NCI-H1436 treated with DMSO at 0.1 percent for 48 hours (cell line): ENCODE data around the gene CPVL.

Experiments
- DNase-seq: peaks from one replicate; lab custom pipeline; 2025; lab: John Stamatoyannopoulos, UW

The CPVL gene

GRCh38 chr7:29000717-29001076, 145.6 kb downstream of the CPVL start:
- DNase-seq, result no peak

DNA sequence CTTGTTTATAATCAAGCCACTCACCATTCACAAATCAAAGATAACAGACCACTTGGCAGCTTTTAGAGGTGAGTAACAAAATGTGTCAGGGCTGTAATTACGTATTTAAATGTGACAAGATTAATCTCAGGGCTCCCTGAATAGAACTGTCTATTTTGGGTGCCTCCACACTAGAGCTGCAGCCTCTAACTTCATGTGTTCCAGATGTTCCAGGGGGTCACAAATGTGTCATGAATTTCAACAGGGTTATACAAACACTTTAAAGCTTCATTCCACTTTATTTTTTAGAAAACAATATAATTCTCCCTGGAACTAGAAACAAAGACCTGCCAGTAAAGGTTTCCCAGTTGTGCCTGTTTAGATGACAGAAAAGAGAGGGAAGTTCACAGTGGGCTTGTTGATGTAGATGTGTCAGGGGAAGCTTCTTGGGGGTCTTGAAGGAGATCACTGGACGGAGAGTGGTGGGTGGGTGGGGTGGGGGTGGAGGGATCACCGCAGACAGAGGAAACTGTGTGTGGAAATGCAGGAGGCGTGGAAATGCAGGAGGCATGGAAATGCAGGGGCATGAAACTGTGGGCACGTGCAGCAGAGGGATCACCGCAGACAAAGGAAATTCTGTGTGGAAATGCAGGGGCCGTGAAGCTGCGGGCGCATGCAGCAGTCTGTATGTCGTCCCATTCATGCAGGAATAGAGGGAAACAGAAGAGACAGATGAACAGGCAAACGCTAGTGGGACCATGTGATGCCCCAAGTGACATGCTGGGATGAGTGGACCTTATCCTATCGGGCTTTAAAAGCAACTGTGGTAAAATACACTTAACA, 146.2 kb downstream of the CPVL start:
- no peak for DNase-seq

DNA sequence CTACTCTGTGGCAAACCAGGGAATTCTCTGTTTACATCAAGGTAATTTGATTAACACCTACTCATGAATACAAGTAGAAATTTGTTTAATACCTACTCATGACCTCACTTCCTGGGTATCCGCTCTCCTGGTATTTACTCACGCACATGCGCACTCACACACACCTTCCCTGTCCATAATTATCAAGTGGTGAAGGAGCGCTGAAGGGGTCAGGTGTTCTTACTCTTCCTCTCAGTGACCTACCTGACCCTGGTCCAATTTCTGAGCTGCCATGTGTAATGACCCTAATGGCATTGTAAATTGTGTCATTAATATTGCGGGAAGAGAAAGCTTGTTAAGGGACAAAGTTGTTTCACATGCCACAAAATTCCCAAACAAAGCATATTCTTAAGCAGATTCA, 146.9 kb downstream of the CPVL start:
- no peak for DNase-seq

GRCh38 chr7:28998105-28998504, 148.2 kb downstream of the CPVL start:
- no peak for DNase-seq

DNA sequence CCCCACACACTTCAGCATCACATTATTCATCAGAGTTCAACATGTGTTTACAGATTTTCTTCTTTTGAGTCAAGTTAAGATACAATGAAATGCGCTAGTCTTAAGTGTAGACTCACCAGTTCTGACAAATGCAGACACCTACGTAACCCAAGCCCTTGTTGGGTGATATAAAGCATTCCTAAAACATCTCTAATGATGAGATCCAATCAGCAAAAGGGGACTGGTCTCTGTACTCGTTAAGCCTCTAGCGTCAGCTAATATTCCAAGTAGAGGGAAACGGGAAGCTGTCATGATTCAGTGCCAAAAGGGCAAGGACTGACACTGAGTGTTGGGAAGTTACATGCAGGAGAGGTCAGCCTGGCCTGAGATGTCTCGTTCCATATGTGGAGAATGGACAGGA, 149.5 kb downstream of the CPVL start:
- DNase-seq, result no peak

DNA sequence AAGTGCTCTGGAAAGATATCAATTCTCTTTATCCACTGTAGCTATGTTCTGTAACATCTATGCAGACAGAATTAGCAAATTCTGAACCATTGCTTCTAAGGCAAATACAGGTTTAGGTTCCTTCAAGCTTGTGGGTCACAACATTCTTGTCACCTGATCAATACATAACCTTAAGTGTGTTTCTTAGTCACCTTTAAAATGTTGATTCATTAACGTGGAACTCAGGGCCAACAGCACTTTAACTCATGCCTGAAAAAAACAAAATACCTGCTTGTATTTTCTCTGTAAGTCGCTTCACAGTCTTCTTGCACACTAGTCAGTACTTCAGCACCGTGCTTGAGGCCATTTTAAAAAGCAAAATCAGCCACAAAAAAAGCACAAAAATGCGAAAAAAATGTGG, 153.0 kb downstream of the CPVL start:
- no peak for DNase-seq

DNA sequence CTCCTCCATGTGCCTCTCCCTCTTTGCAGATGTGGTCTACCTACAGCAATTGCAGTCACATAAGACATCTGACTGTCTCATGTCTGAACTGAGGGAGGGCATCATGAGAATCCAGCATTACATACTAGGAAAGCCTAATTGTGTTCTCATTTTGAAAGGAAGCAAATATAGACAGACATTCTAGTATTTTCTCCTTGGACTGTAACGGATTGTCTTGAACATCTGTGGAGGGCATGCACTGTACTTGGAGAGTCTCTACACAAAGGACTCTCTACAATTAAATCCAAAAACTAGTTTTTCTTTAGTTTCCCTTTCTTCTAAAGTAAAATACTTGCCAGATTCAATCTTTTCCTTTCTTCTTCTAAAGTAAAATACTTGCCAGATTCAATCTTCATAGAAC, 153.5 kb downstream of the CPVL start:
- DNase-seq, result no peak

DNA sequence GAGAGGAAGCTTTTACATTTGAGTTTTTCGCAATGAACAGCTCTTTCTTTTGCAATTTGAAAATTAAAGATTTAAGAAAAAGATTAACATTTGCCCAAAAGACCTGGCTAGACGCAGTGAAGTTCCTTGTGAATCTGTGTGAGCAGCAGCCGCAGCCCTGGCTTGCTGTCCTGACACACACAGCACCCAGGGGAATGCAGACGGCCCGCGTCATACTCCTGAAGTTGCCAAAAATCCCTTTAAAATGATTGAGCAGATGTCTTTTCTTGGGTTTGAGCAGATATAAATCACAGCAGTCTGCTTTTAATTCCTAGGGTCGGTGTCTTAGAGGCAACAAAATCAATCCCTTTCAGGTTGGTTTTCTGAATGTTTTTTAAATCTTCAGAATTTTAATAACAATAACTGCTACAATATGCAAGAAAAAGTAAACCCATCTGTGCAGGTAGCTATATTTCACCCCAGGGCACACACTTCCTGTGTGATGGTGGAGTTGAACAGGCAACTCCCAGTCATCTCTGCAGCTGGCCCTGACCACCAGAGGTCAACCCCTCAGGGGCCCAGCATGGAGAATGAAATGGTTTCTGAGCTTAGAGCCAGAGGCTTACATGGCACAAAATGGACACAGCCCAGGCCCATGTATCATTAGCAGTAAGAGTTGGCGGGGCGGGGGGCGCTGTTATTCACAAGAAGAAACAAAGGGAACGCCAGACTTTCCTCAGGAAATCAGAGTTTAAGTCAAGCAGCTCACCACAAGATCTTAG, 156.0 kb downstream of the CPVL start:
- DNase-seq, result no peak

GRCh38 chr7:28989211-28989980, 156.9 kb downstream of the CPVL start:
- DNase-seq, result no peak

DNA sequence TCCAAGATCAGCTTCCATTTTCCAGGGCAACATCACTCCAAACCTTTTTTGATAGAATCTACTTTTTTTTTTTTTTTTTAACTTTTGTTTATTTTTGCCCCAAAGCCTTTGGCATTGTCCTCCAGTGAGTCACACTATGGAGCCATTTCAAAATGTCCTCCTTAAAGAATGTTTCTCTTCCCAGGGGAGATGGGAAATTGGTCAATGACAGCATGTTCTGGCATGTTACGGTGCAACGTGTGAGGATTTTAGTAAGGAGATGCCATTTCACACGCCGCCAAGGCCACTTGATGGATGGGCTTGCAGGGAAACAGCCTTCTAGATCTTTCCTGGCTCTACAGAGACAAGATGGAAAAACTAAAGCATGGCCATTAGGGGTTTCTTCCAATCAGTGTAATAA, 157.5 kb downstream of the CPVL start:
- DNase-seq, result no peak

DNA sequence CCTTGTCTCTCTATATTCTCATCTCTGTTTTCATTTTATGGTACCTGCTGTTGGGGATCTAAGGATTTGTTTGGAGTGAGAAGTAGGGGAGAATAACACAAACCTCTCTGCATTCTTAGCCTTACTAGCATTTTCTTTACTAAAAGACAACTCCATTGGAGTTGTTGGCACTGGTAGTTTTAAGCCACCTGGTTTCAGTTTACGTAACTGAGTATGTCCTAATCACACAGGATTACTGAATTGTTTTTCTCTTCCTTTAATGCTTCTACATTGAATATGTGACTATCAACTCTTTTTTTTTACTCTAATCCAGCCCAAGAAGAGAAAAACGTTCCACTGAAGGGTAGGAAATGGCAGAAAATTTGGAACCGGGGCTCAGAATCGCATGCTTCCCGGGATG, 158.2 kb downstream of the CPVL start:
- no peak for DNase-seq

DNA sequence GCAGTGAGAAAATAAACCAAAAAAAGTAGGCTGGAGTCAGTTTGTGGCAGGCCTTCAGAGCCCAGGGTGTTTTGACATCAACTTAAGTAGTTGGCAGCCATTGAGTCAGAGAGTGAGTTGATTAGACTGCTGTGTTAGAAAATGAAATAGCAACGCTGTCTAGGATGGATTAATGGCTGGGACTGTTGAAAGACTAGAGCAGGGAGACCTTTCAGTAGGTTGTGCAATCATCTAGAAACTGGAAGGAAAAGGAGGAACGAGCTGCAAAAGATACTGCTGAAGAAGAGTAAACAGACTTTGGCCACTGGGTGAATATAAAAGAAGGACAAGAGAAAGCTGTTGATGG, 159.6 kb downstream of the CPVL start:
- DNase-seq, result no peak

GRCh38 chr7:28986028-28986764, 160.1 kb downstream of the CPVL start:
- DNase-seq, result no peak

GRCh38 chr7:28984631-28985030, 161.7 kb downstream of the CPVL start:
- no peak for DNase-seq

DNA sequence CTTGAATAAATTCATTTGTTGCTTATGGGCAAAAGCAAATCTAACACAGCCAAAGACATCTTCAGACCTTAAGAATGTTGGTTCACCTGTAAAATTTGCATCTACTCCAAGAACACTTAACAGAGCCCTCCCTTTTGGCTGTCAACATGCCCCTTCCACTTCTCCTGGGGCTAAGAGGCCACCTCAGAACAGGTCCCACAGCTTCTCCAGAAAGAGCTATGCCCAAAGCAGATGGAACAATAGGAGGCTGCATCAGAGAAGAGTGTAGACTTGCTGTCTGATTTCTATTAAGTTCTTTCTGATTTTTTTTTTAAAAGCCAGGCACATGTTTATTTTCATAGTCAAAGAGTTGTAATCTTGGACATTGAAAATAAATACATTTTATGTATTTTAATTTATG, 162.1 kb downstream of the CPVL start:
- DNase-seq, result no peak

- no peak for DNase-seq
Observed at GRCh38 chr7:28983396-28984190, 162.7 kb downstream of the CPVL start.

DNA sequence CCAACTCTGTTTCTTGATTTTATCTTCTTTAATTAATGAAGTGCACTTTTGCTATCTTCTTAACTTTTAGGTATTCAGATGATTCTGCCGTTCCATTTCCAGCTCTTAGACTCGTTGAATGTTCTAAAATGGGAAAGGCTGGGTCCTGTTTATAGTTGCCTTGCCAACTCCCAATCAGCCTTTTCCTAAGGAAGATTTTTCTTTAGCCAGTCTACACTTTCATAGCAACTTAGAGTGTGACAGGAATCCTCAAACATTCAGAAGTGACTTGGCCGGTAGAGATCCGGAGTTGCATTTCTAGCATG, 165.2 kb downstream of the CPVL start:
- no peak for DNase-seq

- no peak for DNase-seq
Observed at GRCh38 chr7:28980451-28981160, 165.7 kb downstream of the CPVL start.

GRCh38 chr7:28979776-28980175, 166.6 kb downstream of the CPVL start:
- DNase-seq, result no peak

GRCh38 chr7:28977881-28978280, 168.5 kb downstream of the CPVL start:
- no peak for DNase-seq

- DNase-seq, result no peak
Observed at GRCh38 chr7:28976022-28976421, 170.3 kb downstream of the CPVL start.
